ENCODE results near the gene SMAD7. TPM values are rescaled to one million over a fixed set of nuclear protein-coding genes. Genes with fewer than 3 reads are reported as not detected.

SMAD7 gene
- total and polyA plus RNA-seq, 2 experiments from 2014 or later: 11.8 to 29.8 TPM

DNA sequence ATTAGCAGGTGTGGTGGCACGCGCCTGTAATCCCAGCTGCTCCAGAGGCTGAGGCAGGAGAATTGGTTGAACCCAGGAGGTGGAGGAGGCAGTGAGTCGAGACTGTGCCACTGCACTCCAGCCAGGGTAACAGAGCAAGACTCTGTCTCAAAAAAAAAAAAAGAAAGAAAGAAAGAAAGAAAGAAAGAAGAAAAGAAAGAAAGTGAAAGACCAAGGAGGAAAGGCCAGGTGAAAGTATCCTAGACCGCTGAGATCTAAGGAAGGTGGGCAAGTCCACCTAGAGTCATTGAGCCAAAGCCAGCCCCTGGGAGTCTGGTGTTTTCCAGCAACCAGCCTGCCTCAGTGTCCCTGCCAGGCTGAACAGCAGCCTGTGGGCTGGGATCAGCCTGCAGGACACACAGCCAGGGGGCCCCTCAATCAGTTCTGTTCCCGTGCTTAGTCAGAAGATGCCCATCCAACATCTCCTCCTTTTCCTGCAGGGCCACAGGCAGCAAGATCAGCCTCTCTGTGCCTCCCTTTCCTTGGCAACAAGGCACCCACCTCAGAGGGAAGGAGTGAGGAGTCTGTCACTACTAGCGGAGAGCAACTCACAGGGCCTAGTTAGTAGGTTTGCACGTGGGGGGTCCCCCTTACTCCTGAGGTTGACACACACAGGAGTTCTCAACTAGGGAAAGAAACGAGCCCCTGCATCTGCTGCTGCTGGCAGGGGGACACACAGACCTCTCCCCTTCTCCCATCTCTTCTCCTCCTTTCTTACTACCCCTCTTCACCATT lies 64.1 kb downstream of the SMAD7 start:
- Histone ChIP-seq H3F3A (replicated peaks; ENCODE audit: low read depth) (no peaks in the 10 kb centered on the region), H3K4me3 (no peak overlapping the region), H3K27me3 (ENCODE audit: insufficient read depth) (no peaks in the 10 kb centered on the region), H2AFZ (no peak overlapping the region), H3K79me2 (replicated peaks; ENCODE audit: insufficient read depth) (no peaks in the 10 kb centered on the region), H3K36me3 (ENCODE audit: insufficient read depth) (no peaks in the 10 kb centered on the region), H3K4me1 (ENCODE audit: insufficient read depth) (peaks cover 11% of the 10 kb centered on the region), H3K4me2 (no peak overlapping the region), H3K27ac (ENCODE audit: low read depth) (no peak overlapping the region), H4K20me1 (replicated peaks; ENCODE audit: insufficient read depth) (no peaks in the 10 kb centered on the region), H3K9me2 (ENCODE audit: insufficient read depth) (no peaks in the 10 kb centered on the region)
- ATAC-seq (no peak), DNase-seq (ENCODE audit: low spot score) (no peak)
- Mint-ChIP-seq H3K9me3 (no peaks in the 10 kb centered on the region; the same call in 2 of the 3 replicates), H3K36me3 (ENCODE audit: low read depth) (no peaks in the 10 kb centered on the region; the same call in 2 of the 3 replicates), H3K4me3 (no peak overlapping the region), H3K27me3 (ENCODE audit: insufficient read depth, low read depth, poor library complexity) (peaks cover 12% of the 10 kb centered on the region), H3K27ac (no peak overlapping the region), H3K4me1 (peaks cover 27% of the 10 kb centered on the region)
- TF ChIP-seq, protein P1, sequence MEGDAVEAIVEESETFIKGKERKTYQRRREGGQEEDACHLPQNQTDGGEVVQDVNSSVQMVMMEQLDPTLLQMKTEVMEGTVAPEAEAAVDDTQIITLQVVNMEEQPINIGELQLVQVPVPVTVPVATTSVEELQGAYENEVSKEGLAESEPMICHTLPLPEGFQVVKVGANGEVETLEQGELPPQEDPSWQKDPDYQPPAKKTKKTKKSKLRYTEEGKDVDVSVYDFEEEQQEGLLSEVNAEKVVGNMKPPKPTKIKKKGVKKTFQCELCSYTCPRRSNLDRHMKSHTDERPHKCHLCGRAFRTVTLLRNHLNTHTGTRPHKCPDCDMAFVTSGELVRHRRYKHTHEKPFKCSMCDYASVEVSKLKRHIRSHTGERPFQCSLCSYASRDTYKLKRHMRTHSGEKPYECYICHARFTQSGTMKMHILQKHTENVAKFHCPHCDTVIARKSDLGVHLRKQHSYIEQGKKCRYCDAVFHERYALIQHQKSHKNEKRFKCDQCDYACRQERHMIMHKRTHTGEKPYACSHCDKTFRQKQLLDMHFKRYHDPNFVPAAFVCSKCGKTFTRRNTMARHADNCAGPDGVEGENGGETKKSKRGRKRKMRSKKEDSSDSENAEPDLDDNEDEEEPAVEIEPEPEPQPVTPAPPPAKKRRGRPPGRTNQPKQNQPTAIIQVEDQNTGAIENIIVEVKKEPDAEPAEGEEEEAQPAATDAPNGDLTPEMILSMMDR (conservative IDR thresholded peaks at IDR 0.05; ENCODE audit: low read depth in 2 of 2): no peak
- TF ChIP-seq, protein P2, sequence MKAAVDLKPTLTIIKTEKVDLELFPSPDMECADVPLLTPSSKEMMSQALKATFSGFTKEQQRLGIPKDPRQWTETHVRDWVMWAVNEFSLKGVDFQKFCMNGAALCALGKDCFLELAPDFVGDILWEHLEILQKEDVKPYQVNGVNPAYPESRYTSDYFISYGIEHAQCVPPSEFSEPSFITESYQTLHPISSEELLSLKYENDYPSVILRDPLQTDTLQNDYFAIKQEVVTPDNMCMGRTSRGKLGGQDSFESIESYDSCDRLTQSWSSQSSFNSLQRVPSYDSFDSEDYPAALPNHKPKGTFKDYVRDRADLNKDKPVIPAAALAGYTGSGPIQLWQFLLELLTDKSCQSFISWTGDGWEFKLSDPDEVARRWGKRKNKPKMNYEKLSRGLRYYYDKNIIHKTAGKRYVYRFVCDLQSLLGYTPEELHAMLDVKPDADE (IDR thresholded peaks at IDR 0.05): no peak
- TF ChIP-seq, protein P3, sequence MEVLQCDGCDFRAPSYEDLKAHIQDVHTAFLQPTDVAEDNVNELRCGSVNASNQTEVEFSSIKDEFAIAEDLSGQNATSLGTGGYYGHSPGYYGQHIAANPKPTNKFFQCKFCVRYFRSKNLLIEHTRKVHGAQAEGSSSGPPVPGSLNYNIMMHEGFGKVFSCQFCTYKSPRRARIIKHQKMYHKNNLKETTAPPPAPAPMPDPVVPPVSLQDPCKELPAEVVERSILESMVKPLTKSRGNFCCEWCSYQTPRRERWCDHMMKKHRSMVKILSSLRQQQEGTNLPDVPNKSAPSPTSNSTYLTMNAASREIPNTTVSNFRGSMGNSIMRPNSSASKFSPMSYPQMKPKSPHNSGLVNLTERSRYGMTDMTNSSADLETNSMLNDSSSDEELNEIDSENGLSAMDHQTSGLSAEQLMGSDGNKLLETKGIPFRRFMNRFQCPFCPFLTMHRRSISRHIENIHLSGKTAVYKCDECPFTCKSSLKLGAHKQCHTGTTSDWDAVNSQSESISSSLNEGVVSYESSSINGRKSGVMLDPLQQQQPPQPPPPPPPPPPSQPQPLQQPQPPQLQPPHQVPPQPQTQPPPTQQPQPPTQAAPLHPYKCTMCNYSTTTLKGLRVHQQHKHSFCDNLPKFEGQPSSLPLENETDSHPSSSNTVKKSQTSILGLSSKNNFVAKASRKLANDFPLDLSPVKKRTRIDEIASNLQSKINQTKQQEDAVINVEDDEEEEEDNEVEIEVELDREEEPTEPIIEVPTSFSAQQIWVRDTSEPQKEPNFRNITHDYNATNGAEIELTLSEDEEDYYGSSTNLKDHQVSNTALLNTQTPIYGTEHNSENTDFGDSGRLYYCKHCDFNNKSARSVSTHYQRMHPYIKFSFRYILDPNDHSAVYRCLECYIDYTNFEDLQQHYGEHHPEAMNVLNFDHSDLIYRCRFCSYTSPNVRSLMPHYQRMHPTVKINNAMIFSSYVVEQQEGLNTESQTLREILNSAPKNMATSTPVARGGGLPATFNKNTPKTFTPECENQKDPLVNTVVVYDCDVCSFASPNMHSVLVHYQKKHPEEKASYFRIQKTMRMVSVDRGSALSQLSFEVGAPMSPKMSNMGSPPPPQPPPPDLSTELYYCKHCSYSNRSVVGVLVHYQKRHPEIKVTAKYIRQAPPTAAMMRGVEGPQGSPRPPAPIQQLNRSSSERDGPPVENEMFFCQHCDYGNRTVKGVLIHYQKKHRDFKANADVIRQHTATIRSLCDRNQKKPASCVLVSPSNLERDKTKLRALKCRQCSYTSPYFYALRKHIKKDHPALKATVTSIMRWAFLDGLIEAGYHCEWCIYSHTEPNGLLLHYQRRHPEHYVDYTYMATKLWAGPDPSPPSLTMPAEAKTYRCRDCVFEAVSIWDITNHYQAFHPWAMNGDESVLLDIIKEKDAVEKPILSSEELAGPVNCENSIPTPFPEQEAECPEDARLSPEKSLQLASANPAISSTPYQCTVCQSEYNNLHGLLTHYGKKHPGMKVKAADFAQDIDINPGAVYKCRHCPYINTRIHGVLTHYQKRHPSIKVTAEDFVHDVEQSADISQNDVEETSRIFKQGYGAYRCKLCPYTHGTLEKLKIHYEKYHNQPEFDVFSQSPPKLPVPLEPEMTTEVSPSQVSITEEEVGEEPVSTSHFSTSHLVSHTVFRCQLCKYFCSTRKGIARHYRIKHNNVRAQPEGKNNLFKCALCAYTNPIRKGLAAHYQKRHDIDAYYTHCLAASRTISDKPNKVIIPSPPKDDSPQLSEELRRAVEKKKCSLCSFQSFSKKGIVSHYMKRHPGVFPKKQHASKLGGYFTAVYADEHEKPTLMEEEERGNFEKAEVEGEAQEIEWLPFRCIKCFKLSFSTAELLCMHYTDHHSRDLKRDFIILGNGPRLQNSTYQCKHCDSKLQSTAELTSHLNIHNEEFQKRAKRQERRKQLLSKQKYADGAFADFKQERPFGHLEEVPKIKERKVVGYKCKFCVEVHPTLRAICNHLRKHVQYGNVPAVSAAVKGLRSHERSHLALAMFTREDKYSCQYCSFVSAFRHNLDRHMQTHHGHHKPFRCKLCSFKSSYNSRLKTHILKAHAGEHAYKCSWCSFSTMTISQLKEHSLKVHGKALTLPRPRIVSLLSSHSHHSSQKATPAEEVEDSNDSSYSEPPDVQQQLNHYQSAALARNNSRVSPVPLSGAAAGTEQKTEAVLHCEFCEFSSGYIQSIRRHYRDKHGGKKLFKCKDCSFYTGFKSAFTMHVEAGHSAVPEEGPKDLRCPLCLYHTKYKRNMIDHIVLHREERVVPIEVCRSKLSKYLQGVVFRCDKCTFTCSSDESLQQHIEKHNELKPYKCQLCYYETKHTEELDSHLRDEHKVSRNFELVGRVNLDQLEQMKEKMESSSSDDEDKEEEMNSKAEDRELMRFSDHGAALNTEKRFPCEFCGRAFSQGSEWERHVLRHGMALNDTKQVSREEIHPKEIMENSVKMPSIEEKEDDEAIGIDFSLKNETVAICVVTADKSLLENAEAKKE (CRISPR knock-in tag; IDR thresholded peaks at IDR 0.05): no peak
- TF ChIP-seq NANOG (IDR thresholded peaks at IDR 0.05; ENCODE audit: borderline replicate concordance) (no peak), POLR2AphosphoS5 (IDR thresholded peaks at IDR 0.05; ENCODE audit: low read depth) (no peak), EZH2phosphoT487 (IDR thresholded peaks at IDR 0.05; ENCODE audit: unreplicated experiment) (no peak), ZNF114 (CRISPR knock-in tag; IDR thresholded peaks at IDR 0.05) (no peak), EZH2 (IDR thresholded peaks at IDR 0.05; ENCODE audit: low read depth, unreplicated experiment) (no peak), JUNB (IDR thresholded peaks at IDR 0.05; ENCODE audit: unreplicated experiment) (no peak), STAT1 (IDR thresholded peaks at IDR 0.05; ENCODE audit: unreplicated experiment) (no peak), CREB1 (CRISPR knock-in tag; IDR thresholded peaks at IDR 0.05; ENCODE audit: low read depth) (no peak), ZNF331 (CRISPR knock-in tag; IDR thresholded peaks at IDR 0.05; ENCODE audit: low read depth) (no peak)
- TF ChIP-seq, protein P4, sequence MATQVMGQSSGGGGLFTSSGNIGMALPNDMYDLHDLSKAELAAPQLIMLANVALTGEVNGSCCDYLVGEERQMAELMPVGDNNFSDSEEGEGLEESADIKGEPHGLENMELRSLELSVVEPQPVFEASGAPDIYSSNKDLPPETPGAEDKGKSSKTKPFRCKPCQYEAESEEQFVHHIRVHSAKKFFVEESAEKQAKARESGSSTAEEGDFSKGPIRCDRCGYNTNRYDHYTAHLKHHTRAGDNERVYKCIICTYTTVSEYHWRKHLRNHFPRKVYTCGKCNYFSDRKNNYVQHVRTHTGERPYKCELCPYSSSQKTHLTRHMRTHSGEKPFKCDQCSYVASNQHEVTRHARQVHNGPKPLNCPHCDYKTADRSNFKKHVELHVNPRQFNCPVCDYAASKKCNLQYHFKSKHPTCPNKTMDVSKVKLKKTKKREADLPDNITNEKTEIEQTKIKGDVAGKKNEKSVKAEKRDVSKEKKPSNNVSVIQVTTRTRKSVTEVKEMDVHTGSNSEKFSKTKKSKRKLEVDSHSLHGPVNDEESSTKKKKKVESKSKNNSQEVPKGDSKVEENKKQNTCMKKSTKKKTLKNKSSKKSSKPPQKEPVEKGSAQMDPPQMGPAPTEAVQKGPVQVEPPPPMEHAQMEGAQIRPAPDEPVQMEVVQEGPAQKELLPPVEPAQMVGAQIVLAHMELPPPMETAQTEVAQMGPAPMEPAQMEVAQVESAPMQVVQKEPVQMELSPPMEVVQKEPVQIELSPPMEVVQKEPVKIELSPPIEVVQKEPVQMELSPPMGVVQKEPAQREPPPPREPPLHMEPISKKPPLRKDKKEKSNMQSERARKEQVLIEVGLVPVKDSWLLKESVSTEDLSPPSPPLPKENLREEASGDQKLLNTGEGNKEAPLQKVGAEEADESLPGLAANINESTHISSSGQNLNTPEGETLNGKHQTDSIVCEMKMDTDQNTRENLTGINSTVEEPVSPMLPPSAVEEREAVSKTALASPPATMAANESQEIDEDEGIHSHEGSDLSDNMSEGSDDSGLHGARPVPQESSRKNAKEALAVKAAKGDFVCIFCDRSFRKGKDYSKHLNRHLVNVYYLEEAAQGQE (IDR thresholded peaks at IDR 0.05; ENCODE audit: unreplicated experiment): no peak
